ENCODE results near the gene CDH4.

The CDH4 gene

DNA sequence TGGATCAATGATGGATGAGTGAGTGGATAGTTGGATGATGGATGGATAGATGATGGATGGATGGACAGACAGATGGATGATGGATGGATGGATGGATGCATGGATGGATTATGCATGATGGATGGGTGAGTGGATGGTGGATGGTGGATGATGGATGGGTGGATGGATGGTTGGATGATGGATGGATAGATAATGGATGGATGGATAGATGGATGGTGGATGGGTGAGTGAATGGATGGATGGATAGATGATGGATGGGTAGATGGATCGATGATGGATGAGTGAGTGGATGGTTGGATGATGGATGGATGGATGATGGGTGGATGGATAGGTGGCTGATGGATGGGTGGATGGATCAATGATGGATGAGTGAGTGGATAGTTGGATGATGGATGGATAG, 637.6 kb downstream of the CDH4 start:
- no peak for DNase-seq (ENCODE audit: low read depth in 2 of 2)

DNA sequence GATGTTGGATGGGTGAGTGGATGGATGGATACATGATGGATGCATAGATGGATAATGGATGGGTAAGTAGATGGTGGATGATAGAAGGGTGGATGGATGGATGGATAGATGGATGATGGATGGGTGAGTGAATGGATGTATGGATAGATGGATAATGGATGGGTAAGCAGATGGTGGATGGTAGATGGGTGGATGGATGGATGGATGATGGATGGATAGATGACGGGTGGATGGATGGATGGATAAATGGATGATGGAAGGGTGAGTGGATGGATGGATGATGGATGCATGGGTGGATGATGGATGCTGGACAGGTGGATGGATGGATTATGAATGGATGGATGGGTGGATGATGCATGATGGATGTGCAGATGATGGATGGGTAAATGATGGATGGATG, 638.1 kb downstream of the CDH4 start:
- DNase-seq (ENCODE audit: low read depth in 2 of 2): no peak

DNA sequence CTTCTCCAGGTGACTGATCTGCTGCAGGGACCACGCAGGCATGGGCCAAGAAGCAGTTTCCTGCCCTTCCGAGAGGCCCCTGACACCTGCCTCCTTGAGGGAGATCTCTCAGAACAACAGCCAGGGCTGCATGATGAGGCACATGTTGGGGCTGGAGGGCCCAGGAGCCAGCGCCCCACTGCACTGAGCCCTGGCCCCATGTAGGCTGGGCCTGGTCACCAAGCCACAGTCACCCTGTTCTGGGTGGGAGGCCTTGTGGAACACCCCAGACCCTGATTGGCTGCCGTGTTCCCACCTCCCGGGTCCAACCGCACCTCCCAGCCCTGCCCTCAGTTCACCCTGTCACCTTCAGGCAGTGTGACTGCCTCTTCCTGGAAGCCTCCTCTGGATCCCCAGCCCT, 639.4 kb downstream of the CDH4 start:
- no peak for DNase-seq (ENCODE audit: low read depth in 2 of 2)

DNA sequence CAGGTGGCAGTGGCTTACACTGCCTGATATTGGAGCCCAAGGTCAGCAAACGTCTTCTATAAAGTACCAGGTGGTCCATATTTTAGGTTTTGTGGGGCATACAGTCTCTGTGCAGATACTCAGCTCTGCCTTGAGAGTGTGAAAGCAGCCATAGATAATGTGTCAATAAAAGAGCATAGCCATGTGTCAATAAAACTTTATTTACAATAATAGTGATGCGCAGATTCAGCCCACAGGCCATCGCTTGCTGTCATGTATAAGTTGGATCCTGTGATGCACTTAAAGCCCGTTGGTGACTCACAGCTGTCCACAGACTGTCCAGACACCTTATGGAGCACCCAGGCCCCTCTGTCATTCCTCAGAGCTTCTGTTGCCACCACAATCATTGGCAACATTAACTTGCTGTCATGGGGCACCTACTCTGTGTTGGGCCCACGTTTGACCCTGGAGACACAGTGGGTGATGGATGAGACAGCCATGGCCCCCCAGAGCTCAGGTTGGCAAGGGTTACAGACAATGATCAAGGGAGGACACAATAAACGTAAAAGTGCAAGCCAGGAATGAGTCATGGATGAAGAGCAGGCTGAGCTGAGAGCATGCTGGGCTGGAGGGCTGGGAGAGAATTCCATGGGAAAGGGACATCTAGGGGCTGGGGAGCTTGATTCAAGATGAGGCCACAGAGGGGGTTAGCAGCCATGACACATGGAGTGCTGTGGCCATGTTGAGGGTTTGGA, 640.0 kb downstream of the CDH4 start:
- DNase-seq (ENCODE audit: low read depth in 2 of 2): no peak

DNA sequence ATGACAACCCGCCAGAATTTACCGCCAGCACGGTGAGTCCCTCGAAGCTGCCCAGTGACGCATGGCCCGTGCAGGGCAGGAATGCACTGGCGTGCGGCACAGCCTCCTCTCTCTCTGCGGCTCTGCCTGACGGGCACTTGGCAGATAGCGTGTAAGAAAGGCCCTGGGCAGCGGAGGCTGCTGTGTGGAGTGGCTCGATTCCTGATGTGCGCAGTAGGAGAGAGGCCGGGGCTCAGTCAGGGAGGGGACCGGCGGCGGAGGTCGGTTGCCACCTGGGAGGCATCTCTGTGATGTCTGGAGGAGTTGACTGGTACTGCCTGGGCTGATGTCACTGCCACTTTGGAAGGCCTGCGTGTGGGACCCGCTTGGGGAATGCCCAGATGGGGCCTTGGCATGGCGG, 643.0 kb downstream of the CDH4 start:
- DNase-seq (ENCODE audit: low read depth in 2 of 2): no peak

DNA sequence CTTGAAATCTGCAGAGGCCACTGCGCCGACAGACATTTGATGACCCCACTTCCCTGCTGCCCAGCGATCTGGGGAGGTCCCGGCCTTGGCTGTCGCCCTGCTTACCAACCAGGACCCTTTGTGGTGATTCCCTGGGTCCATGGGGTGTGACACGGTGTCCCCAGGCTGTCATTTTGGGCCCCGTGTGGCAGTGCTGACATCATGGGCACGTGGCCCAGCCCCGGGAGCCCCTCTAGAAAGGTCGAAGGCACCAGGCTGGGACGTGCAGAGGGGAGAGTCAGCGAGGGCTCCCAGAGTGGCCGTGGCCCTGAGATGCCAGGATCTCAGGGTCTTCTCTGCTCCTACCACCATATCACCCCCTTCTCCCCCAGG, 643.6 kb downstream of the CDH4 start:
- no peak for DNase-seq (ENCODE audit: low read depth in 2 of 2)

DNA sequence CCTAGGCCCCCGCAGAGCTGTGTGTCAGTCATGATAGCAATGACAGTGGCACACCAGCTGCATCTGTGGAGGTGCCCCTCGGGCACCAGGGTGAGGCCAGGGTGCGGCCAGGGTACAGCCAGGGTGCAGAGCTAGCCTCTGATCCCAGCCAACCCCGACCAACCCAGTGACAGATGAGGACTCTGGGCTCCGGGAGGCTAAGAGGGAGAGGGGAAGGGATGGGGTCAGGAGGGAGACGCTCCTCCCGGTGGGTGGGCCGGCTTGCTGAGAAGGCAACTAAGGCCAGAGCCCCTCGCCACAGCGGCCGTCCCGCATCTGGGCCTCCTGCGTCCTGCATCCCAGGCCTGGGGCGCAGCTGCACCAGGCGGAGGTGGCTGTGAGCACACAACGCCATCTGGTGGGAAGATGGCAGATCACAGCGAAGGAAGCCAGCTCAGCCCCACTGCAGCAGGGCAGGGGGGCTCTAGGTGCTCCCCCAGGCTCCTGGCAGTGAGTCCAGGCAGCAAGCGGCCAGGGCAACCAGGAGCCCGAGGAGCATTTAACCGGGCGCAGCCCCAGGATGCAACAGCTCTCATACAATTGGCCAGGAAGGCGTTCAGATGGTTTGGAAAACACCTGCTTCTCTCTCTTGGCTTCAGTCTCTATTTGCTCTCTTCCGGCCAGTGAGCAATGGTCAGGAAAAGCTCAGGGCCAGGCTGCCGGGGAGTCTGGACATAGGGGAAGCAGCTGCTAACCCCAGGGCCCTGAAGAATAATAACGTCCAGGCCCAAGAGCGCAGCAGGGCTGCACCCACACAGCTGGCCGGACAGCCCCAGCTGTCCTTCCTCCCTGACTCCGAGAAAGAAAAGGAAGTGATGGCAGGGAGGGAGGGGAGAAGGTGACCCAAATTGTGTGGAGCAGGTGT, 644.2 kb downstream of the CDH4 start:
- no peak for DNase-seq (ENCODE audit: low read depth in 2 of 2)

DNA sequence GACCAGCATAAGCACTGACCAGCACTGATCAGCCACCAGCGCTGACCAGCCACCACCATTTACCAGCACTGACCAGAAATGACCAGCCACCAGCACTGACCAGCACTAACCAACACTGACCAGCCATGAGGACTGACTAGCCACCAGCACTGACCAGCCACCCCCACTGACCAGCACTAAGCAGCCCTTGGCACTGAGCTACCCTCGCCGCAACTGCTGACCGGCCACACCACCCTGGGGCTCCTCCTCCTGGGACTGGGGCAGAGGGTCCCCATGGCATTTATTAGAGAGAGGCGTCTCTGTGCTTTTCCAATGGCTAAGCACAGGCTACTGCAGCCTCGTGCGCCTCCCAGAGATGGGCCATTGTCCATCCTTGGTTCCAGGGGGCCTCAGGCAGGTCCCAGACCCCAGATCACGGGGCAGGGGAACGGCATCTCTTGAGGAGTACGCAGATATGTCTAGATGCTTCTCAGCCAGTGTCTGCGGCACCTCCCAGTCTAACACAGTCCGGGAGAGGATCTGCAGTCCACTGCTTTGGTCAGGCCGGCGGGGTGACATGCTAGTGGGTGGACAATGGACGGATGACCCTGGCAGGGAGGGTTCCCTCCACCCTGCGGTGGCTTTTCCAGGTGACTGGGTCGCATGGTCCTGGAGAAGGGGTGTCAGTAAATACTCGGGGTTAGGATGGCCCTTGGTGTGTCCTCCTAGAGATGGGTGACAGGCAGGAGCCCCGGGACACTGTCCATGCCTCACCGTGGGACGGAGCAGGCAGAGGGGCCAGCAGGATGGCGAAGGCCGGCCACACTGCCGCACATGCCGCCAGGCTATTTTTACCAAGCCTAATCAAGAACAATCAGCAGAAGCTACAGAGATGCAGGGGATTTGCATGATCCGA, 645.6 kb downstream of the CDH4 start:
- no peak for DNase-seq (ENCODE audit: low read depth in 2 of 2)

DNA sequence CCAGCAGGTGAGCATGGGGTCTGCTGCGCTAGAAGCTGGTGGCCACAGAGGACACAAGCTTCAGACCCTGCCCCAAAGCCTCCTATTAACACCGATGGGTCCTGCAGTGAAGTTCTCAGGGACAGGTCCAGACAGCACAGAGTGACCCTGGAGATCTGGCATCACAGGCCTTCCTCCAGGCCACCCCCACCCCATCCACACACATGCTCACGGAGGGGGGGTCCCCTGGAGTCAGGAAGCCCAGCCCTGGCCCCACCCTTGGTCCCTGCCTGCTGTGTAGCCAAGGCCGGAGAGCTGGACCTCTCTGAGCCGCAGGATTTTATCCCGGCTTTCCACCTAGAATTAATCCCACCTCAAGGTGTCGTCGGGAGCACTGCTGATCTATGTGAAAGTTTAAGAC, 646.3 kb downstream of the CDH4 start:
- no peak for DNase-seq (ENCODE audit: low read depth in 2 of 2)

DNA sequence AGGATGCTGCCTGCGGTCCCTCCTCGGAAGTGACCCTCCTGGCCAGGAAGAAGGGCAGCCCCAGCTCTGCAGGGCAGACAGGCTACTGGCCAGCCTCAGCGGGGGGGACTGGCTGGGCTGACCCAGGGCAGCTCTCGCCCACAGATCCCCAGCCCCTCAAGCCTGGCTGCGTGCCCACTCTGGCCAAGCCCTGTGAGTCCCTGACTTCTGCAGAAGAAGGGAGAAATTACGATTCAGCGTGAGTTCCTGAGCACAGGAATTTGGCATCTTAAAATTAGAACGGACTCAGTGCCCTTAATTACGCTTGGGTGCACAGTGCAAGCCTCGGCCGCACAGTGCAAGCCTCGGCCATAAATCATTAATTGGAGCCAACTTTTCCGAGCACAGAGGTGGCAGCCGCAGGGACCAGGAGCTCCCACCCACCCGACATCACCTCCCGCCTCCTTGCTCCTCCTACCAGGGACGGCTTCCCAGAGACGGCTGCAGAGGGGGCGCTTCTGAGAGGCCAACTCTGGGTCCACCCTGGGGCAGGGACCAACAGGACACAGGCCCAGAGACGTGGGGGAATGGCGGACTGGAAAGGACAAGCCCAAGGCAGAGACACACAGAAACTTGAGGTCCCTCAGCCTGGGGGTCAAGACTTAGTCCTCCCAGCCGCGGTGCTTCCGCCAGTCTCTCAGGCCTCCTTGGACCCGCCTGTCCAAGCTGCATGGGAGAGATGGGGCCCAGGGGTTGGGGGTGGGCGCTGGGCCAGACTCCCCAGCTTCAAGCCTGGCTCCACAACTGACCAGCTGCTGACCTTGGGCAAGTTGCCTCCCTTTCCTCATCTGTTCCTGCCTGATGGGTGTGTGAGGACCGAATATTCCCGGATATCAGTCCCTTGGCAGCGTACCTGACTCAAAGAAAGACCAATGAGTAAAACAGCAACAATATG, 648.2 kb downstream of the CDH4 start:
- DNase-seq (ENCODE audit: low read depth in 2 of 2): no peak

DNA sequence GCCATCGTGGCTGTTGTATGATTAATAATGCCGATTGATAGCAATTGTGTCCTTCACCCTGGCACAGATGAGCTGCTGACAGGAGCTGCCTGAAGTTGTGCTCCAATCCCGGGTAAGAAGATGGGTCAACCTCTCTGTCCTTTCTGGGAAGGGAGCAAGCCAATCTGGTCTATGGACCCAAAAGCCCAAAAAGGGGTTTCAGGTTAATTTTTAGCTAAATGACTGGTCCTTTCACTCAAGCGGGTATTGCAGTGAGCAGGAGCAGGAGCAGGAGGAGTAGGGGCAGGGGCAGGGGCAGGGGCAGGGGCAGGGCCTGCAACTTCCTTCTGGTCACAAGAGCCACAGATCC, 648.9 kb downstream of the CDH4 start:
- no peak for DNase-seq (ENCODE audit: low read depth in 2 of 2)

DNA sequence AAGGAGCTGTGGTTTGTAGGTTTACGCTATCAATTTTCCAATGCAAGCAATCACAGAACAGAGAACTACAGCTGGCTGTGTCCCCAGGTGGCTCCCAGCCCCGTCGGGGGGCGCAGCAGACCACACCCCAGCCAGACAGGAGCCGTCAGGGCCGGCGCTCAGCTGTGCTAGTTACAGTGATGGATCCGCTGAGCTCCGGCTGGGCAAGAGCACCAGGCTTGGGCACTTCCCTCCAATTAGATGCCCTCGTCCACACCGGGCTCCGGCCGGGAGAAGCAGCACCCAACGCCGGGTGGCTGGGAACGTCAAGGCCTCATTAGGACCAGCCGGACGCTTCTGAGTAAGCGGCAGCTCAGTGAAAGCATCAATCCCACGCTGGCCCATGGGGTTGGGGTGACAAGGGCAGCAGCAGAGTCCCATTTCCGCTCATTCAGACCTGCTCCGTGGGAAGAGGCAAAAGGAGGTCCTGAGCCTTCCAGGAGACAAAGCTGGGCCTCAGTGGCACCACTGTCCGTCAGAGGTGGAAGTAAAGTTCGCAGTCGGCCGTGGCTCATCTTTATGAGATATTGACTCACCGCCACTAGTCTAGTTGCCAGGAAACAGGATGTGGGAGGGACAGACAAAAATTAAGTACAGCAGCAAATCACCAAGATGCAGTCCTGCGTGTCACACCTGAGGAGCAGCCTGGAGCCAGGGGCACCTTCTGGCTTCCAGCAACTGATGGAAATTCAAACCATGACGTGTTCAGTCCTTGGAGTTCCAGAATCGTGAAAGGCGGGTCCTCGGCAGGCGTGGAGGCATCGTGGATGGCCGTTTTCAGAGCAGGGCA, 649.5 kb downstream of the CDH4 start:
- no peak for DNase-seq (ENCODE audit: low read depth in 2 of 2)

DNA sequence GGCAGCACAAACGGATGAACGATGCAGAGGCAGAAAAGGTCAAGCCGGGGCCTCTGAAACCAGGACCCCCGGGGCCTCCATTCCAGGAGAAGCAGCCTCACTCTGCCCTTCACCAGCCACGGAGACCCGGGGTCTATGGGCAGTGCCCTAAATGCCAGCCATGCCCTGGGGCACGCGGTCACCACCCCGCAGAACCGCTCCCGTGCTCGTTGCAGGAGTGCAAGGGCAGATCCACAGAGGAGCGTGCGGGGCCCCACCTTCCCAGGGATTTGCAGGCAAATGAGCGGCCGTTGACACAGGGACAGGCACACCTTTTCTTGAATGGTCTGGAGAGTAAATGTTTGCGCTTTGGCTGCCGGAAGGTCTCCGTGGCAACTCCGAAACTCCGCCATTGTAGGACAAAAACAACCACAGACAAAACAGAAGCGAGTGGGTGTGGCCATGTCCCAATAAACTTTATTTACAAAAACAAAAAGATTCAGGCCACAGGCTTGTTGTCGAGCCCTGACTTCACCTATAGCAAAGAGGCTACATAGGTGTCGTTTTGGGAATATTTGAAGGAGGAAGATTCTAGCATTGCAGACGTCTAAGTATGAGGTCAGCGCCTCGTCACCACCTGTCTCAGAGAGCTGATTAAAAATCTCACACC, 650.3 kb downstream of the CDH4 start:
- no peak for DNase-seq (ENCODE audit: low read depth in 2 of 2)

DNA sequence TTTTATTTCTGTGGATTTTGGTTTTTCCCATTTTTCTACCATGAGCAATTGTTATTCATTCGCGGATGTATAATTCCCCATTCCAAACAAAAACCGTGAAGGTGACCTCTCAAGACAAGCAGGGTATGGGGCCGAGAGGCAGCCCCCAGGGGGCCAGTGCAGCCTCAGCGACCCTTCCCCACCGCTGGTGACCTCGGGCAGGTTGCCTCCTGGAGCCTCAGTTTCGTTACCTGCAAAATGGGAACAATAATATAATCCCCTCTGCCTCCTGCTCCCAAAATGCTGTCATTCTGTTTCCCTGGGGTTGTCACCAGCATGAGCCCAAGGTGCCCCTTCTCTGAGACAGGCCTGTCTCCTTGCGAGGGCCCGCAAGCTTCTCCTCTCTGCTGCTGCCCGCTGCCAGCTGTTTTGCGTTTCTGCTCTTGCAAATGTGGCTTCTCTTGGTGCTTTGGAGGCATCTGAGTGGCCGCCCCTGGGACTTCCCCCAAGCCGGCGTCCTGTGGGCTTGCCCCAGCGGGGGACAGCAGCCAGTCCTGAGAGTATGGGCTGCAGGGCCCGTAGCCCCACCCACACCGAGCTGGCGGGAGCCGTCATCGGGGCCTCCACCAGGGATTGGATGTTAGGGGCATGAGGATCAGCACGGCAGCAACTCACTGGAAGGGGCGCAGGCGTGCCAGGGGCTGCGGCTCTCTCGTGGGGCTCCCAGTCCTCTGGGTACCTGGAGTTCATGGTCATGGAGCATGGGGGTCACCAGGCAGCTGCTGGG, 651.7 kb downstream of the CDH4 start:
- DNase-seq (ENCODE audit: low read depth in 2 of 2): no peak

DNA sequence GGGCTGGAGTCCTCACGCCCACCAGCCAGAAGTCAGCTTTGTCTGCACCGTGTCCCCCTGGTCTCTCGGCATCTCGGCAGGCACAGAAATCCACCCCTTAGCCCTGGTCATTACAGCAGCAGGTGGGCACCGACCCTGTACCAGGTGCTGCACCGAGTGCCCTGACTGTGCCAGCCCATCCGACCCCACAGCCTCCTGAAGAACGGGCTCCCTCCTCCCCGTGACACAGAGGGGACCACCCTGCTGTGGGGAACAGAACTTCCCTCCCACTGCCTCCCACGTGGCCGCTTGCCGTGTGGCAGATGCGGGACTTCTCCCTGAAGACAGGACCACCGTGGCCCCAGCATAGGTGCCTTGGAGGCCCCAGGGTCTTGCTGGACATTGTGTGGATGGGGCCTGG, 652.4 kb downstream of the CDH4 start:
- DNase-seq (ENCODE audit: low read depth in 2 of 2): no peak

DNA sequence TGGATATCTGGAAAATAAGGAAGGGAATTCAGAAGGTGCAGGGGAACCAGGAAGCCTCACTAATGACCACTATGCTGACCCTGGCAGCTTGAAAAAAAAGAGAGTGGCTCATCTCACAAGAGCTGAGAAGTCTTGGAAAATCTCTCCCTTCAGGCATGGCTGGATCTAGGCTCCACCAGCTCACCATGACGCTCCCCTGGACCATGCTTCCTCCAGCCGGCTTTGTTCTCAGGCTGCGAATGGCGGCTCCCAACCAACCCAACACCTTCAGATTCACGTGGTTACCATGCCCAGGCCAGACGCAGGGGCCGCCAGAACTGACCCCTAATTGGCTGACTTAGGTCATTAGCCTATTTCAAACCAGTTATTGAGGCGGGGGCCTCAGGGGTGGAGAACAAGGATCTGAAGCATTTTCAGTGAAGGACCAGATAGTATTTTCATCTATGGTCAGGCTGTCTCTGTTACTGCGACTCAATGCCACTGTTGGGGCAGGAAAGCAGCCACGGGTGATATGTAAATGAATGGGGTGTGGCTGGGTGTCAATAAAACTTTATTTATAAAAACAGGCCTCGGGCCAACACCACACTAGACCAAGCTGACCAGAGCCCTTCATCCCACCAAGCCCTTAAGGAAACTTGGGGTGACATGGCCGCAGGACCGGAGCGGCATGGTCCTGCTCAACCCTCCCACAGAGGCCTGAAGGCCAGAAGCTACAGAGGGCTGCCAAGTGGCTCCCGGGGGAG, 653.9 kb downstream of the CDH4 start:
- no peak for DNase-seq (ENCODE audit: low read depth in 2 of 2)

DNA sequence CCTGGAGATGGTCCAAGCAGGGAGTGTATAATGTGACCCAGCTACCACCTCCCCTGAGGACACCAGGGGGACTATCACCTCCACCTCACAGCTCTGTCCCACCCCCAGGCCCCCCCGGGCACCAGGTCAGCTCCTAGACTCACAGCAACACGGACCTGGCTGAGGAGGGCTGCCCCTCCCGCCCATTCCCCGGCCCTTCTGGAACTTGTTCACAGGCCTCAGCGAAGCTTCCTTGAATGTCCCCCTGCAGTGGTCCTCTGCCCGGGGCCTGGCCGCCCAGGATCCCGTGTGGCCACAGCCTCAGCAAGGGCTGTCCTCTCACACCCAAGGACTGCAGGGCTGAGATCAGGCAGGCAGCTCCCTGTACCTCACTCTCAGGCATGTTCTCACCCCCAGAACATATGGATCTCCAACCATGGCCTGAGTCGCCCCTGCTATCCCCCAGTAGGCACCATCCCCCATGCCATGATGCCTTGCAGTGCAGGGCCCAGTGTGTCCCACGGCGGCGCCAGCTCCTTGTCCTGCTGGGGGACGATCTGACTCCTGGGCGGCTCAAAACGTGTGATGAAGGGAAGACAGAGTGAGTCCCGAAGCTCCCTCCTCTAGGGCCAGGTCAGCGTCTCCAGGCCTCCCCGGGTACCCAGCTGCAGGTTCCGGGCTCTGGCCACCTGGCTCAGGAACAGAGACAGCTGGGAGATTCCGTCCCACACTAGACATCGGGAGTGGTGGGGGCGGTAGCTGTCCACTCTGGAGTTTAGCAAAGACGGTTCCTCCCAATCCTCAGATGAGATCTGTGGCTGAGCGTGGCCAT, 655.2 kb downstream of the CDH4 start:
- no peak for DNase-seq (ENCODE audit: low read depth in 2 of 2)
